22Rv1 (cell line): Measurements from ENCODE around the gene TRMU.

Experiments
- H3K27ac ChIP-seq: fragments of 450-650 bp; 2 replicates; pipeline ENCODE4 v1.5.1; 2017
- ZFX ChIP-seq: fragments of 450-650 bp; IDR thresholded peaks from 2 replicates; pipeline ENCODE4 v1.6.1; 2017; ENCODE audit warnings: antibody characterized with exemption, borderline replicate concordance
- TF ChIP-seq, protein P1 (sequence below): fragments of 450-650 bp; IDR thresholded peaks from 2 replicates; pipeline ENCODE4 v1.5.1; 2017; ENCODE audit warnings: mild to moderate bottlenecking

The TRMU gene

DNA sequence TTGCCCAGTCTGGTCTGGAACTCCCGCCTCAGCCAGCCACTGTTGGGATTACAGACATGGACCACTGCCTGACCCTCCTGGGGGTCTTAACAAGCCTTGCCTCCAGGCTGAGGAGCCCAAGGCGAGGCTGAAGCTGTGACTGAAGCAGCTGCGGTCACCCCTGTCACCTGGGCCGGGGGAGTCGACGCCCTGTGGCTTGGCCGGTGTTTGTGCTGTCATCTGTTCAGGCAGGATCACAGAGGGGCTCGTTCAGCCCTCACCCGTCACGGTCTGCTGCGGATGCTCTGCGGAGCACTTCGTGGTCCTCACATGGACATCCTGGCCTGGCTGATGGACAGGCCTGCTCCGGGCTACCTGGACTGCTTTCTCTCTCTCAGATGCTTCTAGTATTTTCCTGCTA lies 23.8 kb downstream of the TRMU start:
- H3K27ac ChIP-seq = no peak overlapping the region
- TF ChIP-seq, protein P1, sequence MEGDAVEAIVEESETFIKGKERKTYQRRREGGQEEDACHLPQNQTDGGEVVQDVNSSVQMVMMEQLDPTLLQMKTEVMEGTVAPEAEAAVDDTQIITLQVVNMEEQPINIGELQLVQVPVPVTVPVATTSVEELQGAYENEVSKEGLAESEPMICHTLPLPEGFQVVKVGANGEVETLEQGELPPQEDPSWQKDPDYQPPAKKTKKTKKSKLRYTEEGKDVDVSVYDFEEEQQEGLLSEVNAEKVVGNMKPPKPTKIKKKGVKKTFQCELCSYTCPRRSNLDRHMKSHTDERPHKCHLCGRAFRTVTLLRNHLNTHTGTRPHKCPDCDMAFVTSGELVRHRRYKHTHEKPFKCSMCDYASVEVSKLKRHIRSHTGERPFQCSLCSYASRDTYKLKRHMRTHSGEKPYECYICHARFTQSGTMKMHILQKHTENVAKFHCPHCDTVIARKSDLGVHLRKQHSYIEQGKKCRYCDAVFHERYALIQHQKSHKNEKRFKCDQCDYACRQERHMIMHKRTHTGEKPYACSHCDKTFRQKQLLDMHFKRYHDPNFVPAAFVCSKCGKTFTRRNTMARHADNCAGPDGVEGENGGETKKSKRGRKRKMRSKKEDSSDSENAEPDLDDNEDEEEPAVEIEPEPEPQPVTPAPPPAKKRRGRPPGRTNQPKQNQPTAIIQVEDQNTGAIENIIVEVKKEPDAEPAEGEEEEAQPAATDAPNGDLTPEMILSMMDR = no peak
- no peak for TF ChIP-seq ZFX

DNA sequence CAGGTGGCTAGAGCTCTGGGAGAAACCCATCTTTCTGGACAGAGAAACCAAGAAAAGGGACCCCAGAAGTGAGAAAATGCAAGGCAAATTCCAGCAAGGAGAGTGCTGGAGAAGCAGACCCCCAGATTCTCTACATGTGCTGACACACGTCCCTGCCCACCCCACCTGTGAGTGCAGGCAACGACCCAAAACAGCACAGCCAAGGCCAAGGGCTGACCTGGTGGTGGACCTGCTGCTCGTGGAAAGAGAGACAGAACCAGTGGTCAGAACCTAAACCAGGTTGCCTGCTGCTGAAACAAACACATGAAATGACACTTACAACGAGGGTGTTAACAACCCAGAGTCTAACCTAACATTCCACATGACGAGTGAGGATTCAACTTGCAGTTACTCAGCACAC lies 24.6 kb downstream of the TRMU start:
- no peak for TF ChIP-seq ZFX
- TF ChIP-seq, protein P1 = no peak
- peak overlapping the region; percentile 31 for H3K27ac ChIP-seq

DNA sequence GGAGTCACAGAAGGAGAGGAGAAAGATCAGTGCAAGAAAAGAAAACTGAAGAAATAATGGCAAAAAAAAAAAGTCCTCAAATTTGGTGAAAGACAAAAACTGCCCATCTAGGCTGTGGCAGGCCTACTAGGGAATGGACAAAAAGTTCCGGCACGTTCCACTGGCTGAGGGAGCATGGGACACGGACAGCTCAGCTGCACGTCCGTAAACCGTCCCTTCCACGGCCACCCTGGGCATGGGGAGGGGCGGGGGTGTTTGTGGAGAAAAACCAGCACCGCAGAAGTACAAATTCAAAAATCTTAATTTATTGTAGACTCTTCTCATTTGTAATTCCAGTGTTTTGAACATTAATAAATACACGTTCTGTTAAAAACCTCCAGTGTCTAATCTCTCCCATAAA lies 25.4 kb downstream of the TRMU start:
- peak overlapping the region; percentile 31 for H3K27ac ChIP-seq
- TF ChIP-seq ZFX = no peak
- TF ChIP-seq, protein P1 = no peak

DNA sequence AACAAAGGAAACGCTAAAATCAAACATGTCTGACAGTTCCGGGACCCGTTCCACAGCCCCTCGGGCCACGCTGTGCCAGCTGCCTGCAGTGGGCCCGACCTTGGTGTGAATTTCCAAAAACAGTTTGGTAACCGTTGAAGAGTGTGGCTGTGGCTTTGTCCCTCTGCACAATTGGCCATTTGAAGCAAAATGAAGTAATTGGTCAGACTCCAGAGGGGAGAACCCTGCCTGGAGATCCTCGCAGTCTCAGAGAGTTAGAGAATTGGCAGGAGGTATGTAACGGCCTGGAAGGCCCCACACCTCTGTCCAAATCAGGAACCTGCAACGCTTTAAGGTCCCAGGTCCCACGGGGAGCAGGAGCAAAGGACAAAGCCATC lies 26.3 kb downstream of the TRMU start:
- TF ChIP-seq, protein P1 = no peak
- no peak for TF ChIP-seq ZFX
- peak overlapping the region; percentile 31 for H3K27ac ChIP-seq

DNA sequence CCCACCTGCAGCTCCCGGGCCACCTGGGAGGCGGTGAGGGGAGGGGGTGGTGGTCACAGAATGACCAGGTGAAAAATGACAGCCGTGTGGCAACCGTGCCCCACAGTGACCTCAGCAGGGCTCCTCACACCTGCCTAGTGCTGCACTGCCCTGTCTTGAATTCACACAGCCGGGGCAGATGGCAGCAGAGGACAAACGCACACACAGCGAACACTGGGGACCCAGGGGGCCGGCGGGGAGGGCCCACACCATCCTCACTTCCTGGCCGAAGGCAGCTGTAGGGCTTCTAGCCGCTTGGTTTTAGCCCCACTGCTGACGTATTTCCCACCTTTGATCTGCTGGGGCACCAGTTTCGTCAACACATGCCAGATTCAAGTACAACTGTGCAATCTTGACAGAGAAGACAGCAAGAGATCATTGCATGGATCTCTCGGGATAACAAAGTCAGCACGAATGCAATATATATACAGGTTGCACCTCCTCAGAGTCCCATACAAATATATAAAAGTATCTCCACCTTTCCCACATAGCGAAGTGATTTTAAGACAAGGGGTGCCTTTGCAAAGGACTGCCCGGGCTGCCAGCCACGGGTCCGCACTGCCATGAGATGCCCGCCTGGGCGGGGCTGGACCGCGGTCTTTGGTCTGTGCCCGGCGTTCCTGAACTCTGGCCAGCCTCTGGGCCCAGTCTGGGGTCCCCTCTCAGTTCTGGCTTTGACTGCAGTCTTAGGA lies 26.9 kb downstream of the TRMU start:
- TF ChIP-seq, protein P1 = no peak
- no peak for TF ChIP-seq ZFX
- H3K27ac ChIP-seq = peak overlapping the region; percentile 31

DNA sequence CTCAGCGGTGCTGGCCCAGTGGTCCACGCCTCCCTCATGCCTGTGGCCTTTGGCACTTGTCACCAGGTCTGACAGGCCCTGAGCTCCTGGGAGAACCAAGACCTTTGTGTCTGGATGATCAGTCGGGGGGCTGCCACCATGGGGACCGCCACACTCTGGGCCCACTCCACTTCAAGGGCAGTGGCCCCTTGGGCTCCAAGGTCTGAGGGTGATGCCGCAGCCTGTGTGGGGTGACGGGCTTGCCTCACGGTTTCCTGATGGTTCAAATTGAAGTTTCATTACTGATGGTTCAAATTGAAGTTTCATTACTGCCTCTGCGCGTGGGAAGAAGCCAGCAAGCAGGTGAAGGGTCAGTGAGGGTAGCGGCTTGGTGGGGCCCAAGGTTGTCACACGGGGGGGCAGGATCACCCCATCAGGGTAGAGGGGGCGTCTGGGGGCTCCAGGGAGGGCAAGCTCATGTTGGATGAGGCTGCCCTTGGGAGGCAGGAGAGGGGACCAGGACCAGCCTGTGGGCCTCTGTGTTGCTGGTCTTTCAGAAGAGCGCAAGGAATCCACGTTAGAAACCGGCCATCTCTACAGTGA lies 27.5 kb downstream of the TRMU start:
- no peak overlapping the region for H3K27ac ChIP-seq
- TF ChIP-seq, protein P1 = no peak
- TF ChIP-seq ZFX = no peak

DNA sequence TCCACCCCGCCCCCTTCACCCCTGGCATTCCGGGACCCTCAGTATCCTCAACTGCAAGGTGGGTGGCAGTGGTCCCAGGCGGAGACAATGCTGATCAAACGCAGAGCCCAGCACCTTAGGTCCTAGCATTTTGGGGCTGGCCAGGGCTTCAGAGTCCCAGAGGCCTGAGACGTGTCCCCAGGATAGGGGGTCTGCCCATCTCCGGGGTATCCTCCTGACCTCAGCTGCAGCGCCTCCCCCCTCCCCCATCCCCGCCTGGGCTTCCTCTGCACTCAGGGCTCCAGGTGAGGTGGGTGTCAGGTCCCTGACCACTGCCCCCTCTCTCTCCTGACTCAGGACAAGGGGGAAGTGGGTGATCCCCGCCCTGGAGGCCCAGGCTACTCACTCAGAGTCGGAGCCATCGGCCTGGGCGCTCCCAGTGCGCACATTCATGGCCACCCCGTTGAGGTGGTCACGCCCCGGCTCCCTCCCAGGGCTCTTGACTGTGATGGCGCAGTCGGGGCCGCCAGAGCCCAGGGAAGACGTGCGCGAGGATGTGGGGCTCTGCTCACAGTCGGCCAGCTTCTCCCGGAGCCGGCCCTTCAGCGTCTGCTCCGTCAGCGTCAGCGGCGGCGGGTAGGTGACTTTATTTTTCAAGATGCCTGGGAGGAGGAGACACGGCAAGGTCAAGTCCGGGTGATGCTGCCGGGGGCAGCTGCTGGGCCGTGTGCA lies 28.3 kb downstream of the TRMU start:
- H3K27ac ChIP-seq = no peak overlapping the region
- TF ChIP-seq, protein P1 = no peak
- no peak for TF ChIP-seq ZFX
